BE2C (cell line): ENCODE data around the gene ZMIZ2.
"Not testable (repeated sequence)": the region's sequence is repeated elsewhere in the genome, so short reads cannot be mapped to it uniquely, and the experiment has no call there.

Experiments used
- DNase-seq: peaks from one replicate; pipeline ENCODE4 v3.0.0-alpha.2; 2020
- H3K27me3 ChIP-seq: fragments of 250-450 bp; sonication (Bioruptor Pico); 2 replicates; pipeline ENCODE4 v1.5.1; 2020; ENCODE audit warnings: mild to moderate bottlenecking
- H3K36me3 ChIP-seq: fragments of 250-450 bp; sonication (Bioruptor Pico); 2 replicates; pipeline ENCODE4 v1.5.1; 2020; ENCODE audit warnings: mild to moderate bottlenecking
- H3K4me1 ChIP-seq: fragments of 250-450 bp; sonication (Bioruptor Pico); 2 replicates; pipeline ENCODE4 v1.5.1; 2020
- H3K4me3 ChIP-seq: 2 replicates; pipeline ENCODE4 v1.5.1; 2011; ENCODE audit warnings: low read depth, low read length
- H3K9me3 ChIP-seq: fragments of 250-450 bp; sonication (Bioruptor Pico); 2 replicates; pipeline ENCODE4 v1.5.1; 2020
- CTCF ChIP-seq: IDR thresholded peaks from 2 replicates; pipeline ENCODE4 v1.5.1; 2012; ENCODE audit warnings: mild to moderate bottlenecking, low read depth, low read length

Gene ZMIZ2

DNA sequence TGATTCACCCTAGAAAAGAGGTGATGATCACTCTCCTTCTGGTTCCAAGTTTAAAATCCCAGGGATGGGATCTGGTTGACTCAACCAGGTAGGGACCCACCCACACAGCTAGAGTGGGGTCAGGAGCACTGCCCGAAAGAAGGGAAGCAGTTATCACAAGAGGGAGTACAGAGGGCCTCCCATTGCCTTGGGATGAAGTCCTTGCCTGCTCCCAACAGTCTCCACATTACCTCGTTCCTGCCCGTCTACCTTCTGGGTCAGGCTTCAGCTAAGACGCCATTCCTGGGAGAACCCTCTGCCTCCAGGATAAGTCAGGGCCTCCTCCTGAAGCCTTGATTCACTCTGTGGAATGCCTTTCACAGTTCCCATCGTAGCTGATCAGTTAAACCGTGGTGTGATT, 23.8 kb downstream of the ZMIZ2 start:
- no peak for DNase-seq
- Histone ChIP-seq H3K9me3 (no peaks in the 10 kb centered on the region), H3K27me3 (no peaks in the 10 kb centered on the region), H3K4me1 (peaks cover 17% of the 10 kb centered on the region), H3K36me3 (peaks cover 6% of the 10 kb centered on the region; the same call in 1 of the 2 replicates), H3K4me3 (no peak overlapping the region)
- TF ChIP-seq CTCF, result no peak

DNA sequence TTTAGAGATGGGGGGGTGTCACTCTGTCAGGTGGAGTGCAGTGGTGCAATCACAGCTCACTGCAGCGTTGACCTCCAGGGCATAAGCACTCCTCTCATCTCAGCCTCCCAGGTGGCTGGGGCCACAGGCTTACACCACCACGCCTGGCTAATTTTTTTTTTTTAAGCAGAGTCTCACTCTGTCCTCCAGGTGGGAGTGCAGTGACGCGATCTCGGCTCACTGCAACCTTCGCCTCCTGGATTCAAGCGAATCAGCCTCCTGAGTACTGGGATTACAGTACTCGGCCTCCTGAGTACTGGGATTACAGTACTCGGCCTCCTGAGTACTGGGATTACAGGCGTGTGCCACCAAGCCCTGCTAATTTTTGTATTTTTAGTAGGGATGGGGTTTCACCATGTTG, 24.2 kb downstream of the ZMIZ2 start:
- Histone ChIP-seq H3K27me3 (no peaks in the 10 kb centered on the region), H3K9me3 (no peaks in the 10 kb centered on the region), H3K4me3 (no peak overlapping the region), H3K4me1 (peaks cover 16% of the 10 kb centered on the region), H3K36me3 (peaks cover 1% of the 10 kb centered on the region; the same call in 1 of the 2 replicates)
- 0 out of 2 replicates have a peak, but pooled peaks have one; percentile 2 for TF ChIP-seq CTCF
- DNase-seq, result no peak

GRCh38 chr7:44774486-44774885, 25.8 kb downstream of the ZMIZ2 start:
- not testable (repeated sequence) for H3K9me3 ChIP-seq, H3K4me3 ChIP-seq

GRCh38 chr7:44775383-44776107, 26.9 kb downstream of the ZMIZ2 start:
- no peaks in the 10 kb centered on the region for H3K9me3 ChIP-seq
- no peak for TF ChIP-seq CTCF
- no peaks in the 10 kb centered on the region for H3K4me1 ChIP-seq
- H3K27me3 ChIP-seq, result no peaks in the 10 kb centered on the region
- H3K36me3 ChIP-seq, result no peaks in the 10 kb centered on the region
- H3K4me3 ChIP-seq, result no peak overlapping the region
- no peak for DNase-seq

More at GRCh38 chr7:44774486-44774885, 25.8 kb downstream of the ZMIZ2 start:
- DNase-seq, H3K4me1 ChIP-seq, H3K27me3 ChIP-seq, H3K36me3 ChIP-seq: not testable (repeated sequence)

GRCh38 chr7:44776211-44776610, 27.6 kb downstream of the ZMIZ2 start:
- no peaks in the 10 kb centered on the region for H3K27me3 ChIP-seq

DNA sequence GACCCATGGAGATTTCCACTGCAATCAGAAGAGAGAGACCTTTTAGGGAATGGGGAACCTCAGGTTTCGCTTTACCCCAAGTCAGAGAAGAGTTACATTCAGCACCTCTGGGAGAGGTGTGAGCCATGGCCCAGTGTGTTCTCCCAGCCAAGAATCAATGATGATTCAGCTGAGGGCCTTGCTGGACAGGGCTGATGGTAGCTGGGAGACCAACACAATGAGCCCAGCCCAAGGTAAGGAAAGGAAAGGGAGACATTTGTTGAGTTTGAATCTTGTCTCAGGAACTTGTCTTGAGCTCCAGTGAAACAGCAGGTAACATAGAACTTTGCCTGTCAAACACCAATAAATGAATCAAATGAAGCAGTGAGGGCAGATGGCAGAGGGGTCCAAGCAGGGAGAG, 33.8 kb downstream of the ZMIZ2 start:
- no peaks in the 10 kb centered on the region for H3K36me3 ChIP-seq
- no peak for TF ChIP-seq CTCF

More at GRCh38 chr7:44776211-44776610, 27.6 kb downstream of the ZMIZ2 start:
- H3K4me1 ChIP-seq, result no peaks in the 10 kb centered on the region
- no peak for TF ChIP-seq CTCF
- H3K9me3 ChIP-seq, result no peaks in the 10 kb centered on the region
- H3K4me3 ChIP-seq, result no peak overlapping the region
- H3K36me3 ChIP-seq, result no peaks in the 10 kb centered on the region
- DNase-seq, result no peak

GRCh38 chr7:44783407-44783806, 34.8 kb downstream of the ZMIZ2 start:
- Histone ChIP-seq H3K36me3 (no peaks in the 10 kb centered on the region), H3K4me1 (no peaks in the 10 kb centered on the region), H3K9me3 (no peaks in the 10 kb centered on the region), H3K27me3 (no peaks in the 10 kb centered on the region), H3K4me3 (no peak overlapping the region)
- no peak for TF ChIP-seq CTCF
- DNase-seq, result no peak

More for the DNA sequence above, 33.8 kb downstream of the ZMIZ2 start:
- Histone ChIP-seq H3K9me3 (no peaks in the 10 kb centered on the region), H3K4me1 (no peaks in the 10 kb centered on the region), H3K4me3 (no peak overlapping the region), H3K27me3 (no peaks in the 10 kb centered on the region)
- DNase-seq, result no peak
